Right lobe of liver (tissue), 6 donors: ENCODE results near the gene CHPT1. TPM values are rescaled to one million over a fixed set of nuclear protein-coding genes. Genes with fewer than 3 reads are reported as not detected.

Experiments used
- ATAC-seq, 4 donors: fragments of 200-7000 bp; cut with Tn5 transposase; one replicate each; pipeline ENCODE4 v1.9.1; 2020; ENCODE audit warnings: mild to moderate bottlenecking in 4 of 4, moderate library complexity in 4 of 4
- DNase-seq, 3 donors: peaks; one replicate each; pipeline ENCODE4 v3.0.0-alpha.2; 2020
- H3K27ac ChIP-seq, 3 donors: fragments of 200-600 bp; one replicate each; pipeline ENCODE4 v1.8.0; 2022
- H3K27me3 ChIP-seq, 2 donors: fragments of 200-600 bp; one replicate each; pipeline ENCODE4 v1.8.0; 2022
- H3K36me3 ChIP-seq, 4 donors: fragments of 200-600 bp; sonication (generic) in 1 of 4; one replicate each; pipeline versions ENCODE4 v1.5.1 to v1.8.0; 2017 to 2022; ENCODE audit warnings: control low read depth in 1 of 4
- H3K4me1 ChIP-seq, 4 donors: fragments of 200-600 bp; sonication (generic) in 1 of 4; one replicate each; pipeline versions ENCODE4 v1.5.1 to v1.8.0; 2017 to 2022; ENCODE audit warnings: control low read depth in 1 of 4
- H3K4me3 ChIP-seq, 3 donors: fragments of 200-600 bp; one replicate each; pipeline ENCODE4 v1.8.0; 2022
- H3K9me3 ChIP-seq, 4 donors: fragments of 200-600 bp; sonication (generic) in 1 of 4; one replicate each; pipeline versions ENCODE4 v1.5.1 to v1.8.0; 2017 to 2022; ENCODE audit warnings: control low read depth in 1 of 4
- CTCF ChIP-seq, 4 donors: fragments of 200-600 bp in 3 of 4; fragments of 450-650 bp in 1 of 4; IDR thresholded peaks; one replicate each; pipeline versions ENCODE4 v1.5.1 to v1.8.0; 2016 to 2022; ENCODE audit warnings: antibody characterized with exemption in 4 of 4, mild to moderate bottlenecking in 2 of 4
- POLR2A ChIP-seq: fragments of 450-650 bp; IDR thresholded peaks from one replicate; pipeline ENCODE4 v1.6.1; 2017; ENCODE audit warnings: antibody characterized with exemption, mild to moderate bottlenecking
- WGBS: methylation state at CpG from one replicate; pipeline ENCODE4 v1.1.6; 2018; ENCODE audit warnings: low coverage, low lambda C conversion rate; ENCODE audit not compliant: insufficient coverage; ENCODE audit errors: missing lambda C conversion rate; 5-methylcytosine and 5-hydroxymethylcytosine counted together
- intact Hi-C, 2 donors: fragments of 100-400 bp; cut with DNase I; formaldehyde crosslinking; loops; one replicate each; pipeline versions ENCODE4 v1.11.2 to v1.14.1; 2022
- total RNA-seq, 6 experiments: library from RNA; depleted of rRNA in 2 of 6; stranded (reverse); fragments of >200 nt in 2 of 6; fragmentation: NEBNext Ultra II Directional in 3 of 6; extraction: Animal tissue kit (Norgen Biotek cat#: 25700) in 3 of 6; gene quantifications; one replicate each; pipeline versions ENCODE4 v1.1.0 to v1.2.4, GENCODE V29; 2016 to 2023
- donor health status: DM: no; HTN: yes; CAD: no.
- donor health status: DM: no; HTN: no; CAD: no.
- donor health status: DM: no; HTN: no; CAD: no.
- donor health status: DM: no; HTN: yes; CAD: no.
- donor health status: DM: no; HTN: yes; CAD: no.

The CHPT1 gene
- total RNA-seq, 6 experiments from 2014 or later, result 52.3 to 110 (median 75.8) TPM

GRCh38 chr12:101698800-101699347 is 1.4 kb downstream of the CHPT1 start:
- 34% methylated on average over 7 of the region's 12 CpGs for WGBS
- ATAC-seq, result peak in 3 of 4 donors; percentile 5 to 23 (median 12)

GRCh38 chr12:101700299-101700820 is 2.9 kb downstream of the CHPT1 start:
- TF ChIP-seq CTCF (IDR thresholded peaks at IDR 0.05), result no peak
- no peak for TF ChIP-seq POLR2A
- Histone ChIP-seq H3K4me1 (peaks cover 0 to 56% (median 6%) of the 10 kb centered on the region in 4 donors), H3K4me3 (no peak overlapping the region), H3K9me3 (no peaks in the 10 kb centered on the region), H3K36me3 (no peaks in the 10 kb centered on the region), H3K27ac (no peak overlapping the region), H3K27me3 (no peaks in the 10 kb centered on the region)
- intact Hi-C loops, result no loop called here
- ATAC-seq (no peak), DNase-seq (no peak)
- WGBS, result 63% methylated on average over 2 of the region's 2 CpGs

More at GRCh38 chr12:101698800-101699347, 1.4 kb downstream of the CHPT1 start:
- DNase-seq, result no peak
- peak in 1 of 4 donors; percentile 20 for TF ChIP-seq CTCF (IDR thresholded peaks at IDR 0.05)
- TF ChIP-seq POLR2A, result no peak
- Histone ChIP-seq H3K27ac (peak overlapping the region; percentile 91 to 94 (median 94)), H3K9me3 (no peaks in the 10 kb centered on the region), H3K27me3 (no peaks in the 10 kb centered on the region), H3K36me3 (no peaks in the 10 kb centered on the region), H3K4me3 (peak overlapping the region; percentile 79 to 87 (median 84)), H3K4me1 (peaks cover 0 to 55% (median 6%) of the 10 kb centered on the region in 4 donors)
- intact Hi-C loops, result no loop called here

- no peaks in the 10 kb centered on the region for H3K36me3 ChIP-seq
- H3K4me1 ChIP-seq, result peaks cover 0 to 57% (median 2%) of the 10 kb centered on the region in 4 donors
- H3K4me3 ChIP-seq, result no peak overlapping the region
- no peaks in the 10 kb centered on the region for H3K9me3 ChIP-seq
- ATAC-seq (no peak), DNase-seq (no peak)
- no peak overlapping the region for H3K27ac ChIP-seq
- 72% methylated on average over 2 of the region's 3 CpGs for WGBS
- no peaks in the 10 kb centered on the region for H3K27me3 ChIP-seq
- no peak for TF ChIP-seq CTCF (IDR thresholded peaks at IDR 0.05)
- no peak for TF ChIP-seq POLR2A
- intact Hi-C loops, result no loop called here
These were observed 6.0 kb downstream of the CHPT1 start for GRCh38 chr12:101703487-101703886.

GRCh38 chr12:101706403-101706802 is 9.0 kb downstream of the CHPT1 start:
- intact Hi-C loops, result no loop called here
- WGBS, result 100% methylated on average over 1 of the region's 1 CpG
- no peak for DNase-seq
- Histone ChIP-seq H3K36me3 (no peaks in the 10 kb centered on the region), H3K27ac (no peak overlapping the region), H3K9me3 (no peaks in the 10 kb centered on the region), H3K27me3 (no peaks in the 10 kb centered on the region), H3K4me1 (peaks cover 0 to 64% (median 0%) of the 10 kb centered on the region in 4 donors), H3K4me3 (no peak overlapping the region)
- no peak for TF ChIP-seq POLR2A
- TF ChIP-seq CTCF (IDR thresholded peaks at IDR 0.05), result no peak
- ATAC-seq, result no peak
